Peyer's patch (tissue), 4 donors: ENCODE data around the gene ZNF33A.

Experiments
- POLR2A ChIP-seq, 2 donors: fragments of 450-650 bp; IDR thresholded peaks; one replicate each; pipeline ENCODE4 v1.5.1; 2017; ENCODE audit warnings: antibody characterized with exemption in 2 of 2, mild to moderate bottlenecking in 2 of 2, moderate library complexity in 2 of 2
- TF ChIP-seq, protein P1 (sequence below), 6 experiments: fragments of 450-650 bp in 4 of 6; fragments of 200-600 bp in 2 of 6; sonication (generic) in 1 of 6; IDR thresholded peaks; one replicate each; pipeline ENCODE4 v1.5.1; 2017 to 2019; ENCODE audit warnings: antibody characterized with exemption in 6 of 6, mild to moderate bottlenecking in 3 of 6, moderate library complexity in 1 of 6

DNA sequence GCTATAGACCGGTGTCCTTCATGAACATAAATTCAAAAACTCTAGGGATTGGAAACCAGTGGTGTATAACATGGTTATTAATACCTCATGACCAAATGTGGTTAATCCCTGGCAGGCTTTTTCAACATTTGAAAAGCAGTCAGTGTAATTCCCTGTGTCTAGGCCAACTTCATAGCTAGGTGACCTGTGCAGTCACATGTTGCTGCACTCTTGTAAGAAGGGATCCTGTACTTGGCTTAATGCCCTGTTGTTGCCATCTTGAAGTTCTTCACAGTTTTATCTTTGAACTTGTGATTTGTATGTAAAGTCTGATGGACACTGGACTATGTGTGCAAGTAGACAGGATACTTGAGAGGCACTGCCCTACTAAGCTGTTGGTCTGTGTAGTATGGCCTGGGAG, 39.7 kb downstream of the ZNF33A start:
- TF ChIP-seq, protein P1, sequence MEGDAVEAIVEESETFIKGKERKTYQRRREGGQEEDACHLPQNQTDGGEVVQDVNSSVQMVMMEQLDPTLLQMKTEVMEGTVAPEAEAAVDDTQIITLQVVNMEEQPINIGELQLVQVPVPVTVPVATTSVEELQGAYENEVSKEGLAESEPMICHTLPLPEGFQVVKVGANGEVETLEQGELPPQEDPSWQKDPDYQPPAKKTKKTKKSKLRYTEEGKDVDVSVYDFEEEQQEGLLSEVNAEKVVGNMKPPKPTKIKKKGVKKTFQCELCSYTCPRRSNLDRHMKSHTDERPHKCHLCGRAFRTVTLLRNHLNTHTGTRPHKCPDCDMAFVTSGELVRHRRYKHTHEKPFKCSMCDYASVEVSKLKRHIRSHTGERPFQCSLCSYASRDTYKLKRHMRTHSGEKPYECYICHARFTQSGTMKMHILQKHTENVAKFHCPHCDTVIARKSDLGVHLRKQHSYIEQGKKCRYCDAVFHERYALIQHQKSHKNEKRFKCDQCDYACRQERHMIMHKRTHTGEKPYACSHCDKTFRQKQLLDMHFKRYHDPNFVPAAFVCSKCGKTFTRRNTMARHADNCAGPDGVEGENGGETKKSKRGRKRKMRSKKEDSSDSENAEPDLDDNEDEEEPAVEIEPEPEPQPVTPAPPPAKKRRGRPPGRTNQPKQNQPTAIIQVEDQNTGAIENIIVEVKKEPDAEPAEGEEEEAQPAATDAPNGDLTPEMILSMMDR (IDR thresholded peaks at IDR 0.05): no peak
- TF ChIP-seq POLR2A (IDR thresholded peaks at IDR 0.05): no peak
